Transverse colon (tissue), 4 donors: ENCODE results near the gene LGALS4.

ENCODE experiments used
- EP300 ChIP-seq: sonication (generic); formaldehyde crosslinking; IDR thresholded peaks from one replicate; pipeline ENCODE4 v1.6.1; 2017; ENCODE audit warnings: antibody characterized with exemption, low read depth
- POLR2A ChIP-seq: fragments of 450-650 bp; IDR thresholded peaks from one replicate; pipeline ENCODE4 v1.6.1; 2016; ENCODE audit warnings: antibody characterized with exemption, mild to moderate bottlenecking, moderate library complexity
- POLR2AphosphoS5 ChIP-seq, 3 donors: sonication (generic); formaldehyde crosslinking; IDR thresholded peaks; one replicate each; pipeline ENCODE4 v1.6.1; 2016; ENCODE audit warnings: antibody characterized with exemption in 3 of 3
- TF ChIP-seq, protein P1 (sequence below), 5 experiments: fragments of 200-600 bp in 3 of 5; fragments of 450-650 bp in 2 of 5; sonication (generic) in 3 of 5; IDR thresholded peaks; 1 replicate in 2 of 5; 2 replicates in 3 of 5; pipeline ENCODE4 v1.5.1; 2016 to 2017; ENCODE audit warnings: antibody characterized with exemption in 5 of 5, inconsistent platforms in 3 of 5, mild to moderate bottlenecking in 2 of 5, moderate library complexity in 1 of 5

DNA sequence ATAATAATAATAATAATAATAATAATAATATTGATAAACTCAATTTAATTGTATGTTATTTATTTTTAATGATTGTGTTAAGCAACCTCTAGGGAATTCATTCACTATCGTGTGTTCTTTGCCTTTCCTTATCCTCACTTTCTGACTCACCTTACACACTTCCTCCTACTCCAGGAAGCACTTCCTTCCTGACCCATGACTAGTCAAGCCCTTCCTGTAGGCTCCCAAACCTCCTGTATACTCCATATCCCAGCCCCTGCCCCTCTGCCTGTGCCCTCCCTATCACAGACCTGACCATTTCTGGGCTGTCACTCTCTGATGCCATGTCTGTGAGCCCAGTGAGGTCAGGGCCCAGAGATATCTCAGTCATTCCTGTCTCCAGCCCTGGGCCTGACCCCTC, 7.6 kb downstream of the LGALS4 start:
- TF ChIP-seq, protein P1, sequence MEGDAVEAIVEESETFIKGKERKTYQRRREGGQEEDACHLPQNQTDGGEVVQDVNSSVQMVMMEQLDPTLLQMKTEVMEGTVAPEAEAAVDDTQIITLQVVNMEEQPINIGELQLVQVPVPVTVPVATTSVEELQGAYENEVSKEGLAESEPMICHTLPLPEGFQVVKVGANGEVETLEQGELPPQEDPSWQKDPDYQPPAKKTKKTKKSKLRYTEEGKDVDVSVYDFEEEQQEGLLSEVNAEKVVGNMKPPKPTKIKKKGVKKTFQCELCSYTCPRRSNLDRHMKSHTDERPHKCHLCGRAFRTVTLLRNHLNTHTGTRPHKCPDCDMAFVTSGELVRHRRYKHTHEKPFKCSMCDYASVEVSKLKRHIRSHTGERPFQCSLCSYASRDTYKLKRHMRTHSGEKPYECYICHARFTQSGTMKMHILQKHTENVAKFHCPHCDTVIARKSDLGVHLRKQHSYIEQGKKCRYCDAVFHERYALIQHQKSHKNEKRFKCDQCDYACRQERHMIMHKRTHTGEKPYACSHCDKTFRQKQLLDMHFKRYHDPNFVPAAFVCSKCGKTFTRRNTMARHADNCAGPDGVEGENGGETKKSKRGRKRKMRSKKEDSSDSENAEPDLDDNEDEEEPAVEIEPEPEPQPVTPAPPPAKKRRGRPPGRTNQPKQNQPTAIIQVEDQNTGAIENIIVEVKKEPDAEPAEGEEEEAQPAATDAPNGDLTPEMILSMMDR (IDR thresholded peaks at IDR 0.05): no peak
- TF ChIP-seq POLR2AphosphoS5 (IDR thresholded peaks at IDR 0.05) (peak in 1 of 3 donors; percentile 21), POLR2A (no peak), EP300 (no peak)
